ENCODE results near the gene PRKCH.
A peak's percentile ranks its signal among the peaks of the same experiment; 100 is the strongest.

The PRKCH gene

GRCh38 chr14:61321385-61322010 is at the start of gene PRKCH:
PRKCH (plus strand) TSS chr14:61321579; CDS start chr14:61322102, 523 bp downstream.
- H3K4me1 Mint-ChIP-seq (ENCODE audit: low read depth), result peaks cover 26% of the 10 kb centered on the region
- H3K36me3 Mint-ChIP-seq (ENCODE audit: low read depth), result peaks cover 37% of the 10 kb centered on the region
- H3K4me3 Mint-ChIP-seq, result peak within 1 kb of the TSS; percentile 94
- no peaks in the 10 kb centered on the region for H3K27me3 Mint-ChIP-seq (ENCODE audit: low read depth)
- no peaks in the 10 kb centered on the region for H3K9me3 Mint-ChIP-seq
- peak within 1 kb of the TSS; percentile 87 for H3K27ac Mint-ChIP-seq

GRCh38 chr14:61277232-61277631 is 44.1 kb upstream of the PRKCH start:
- Mint-ChIP-seq H3K4me1 (ENCODE audit: low read depth) (peaks cover 11% of the 10 kb centered on the region), H3K27me3 (ENCODE audit: low read depth) (peaks cover 42% of the 10 kb centered on the region), H3K36me3 (ENCODE audit: low read depth) (no peaks in the 10 kb centered on the region), H3K4me3 (no peak overlapping the region), H3K27ac (no peak overlapping the region), H3K9me3 (no peaks in the 10 kb centered on the region)

GRCh38 chr14:61277784-61278183 is 43.6 kb upstream of the PRKCH start:
- Mint-ChIP-seq H3K4me1 (ENCODE audit: low read depth) (peaks cover 11% of the 10 kb centered on the region), H3K27me3 (ENCODE audit: low read depth) (peaks cover 40% of the 10 kb centered on the region), H3K4me3 (no peak overlapping the region), H3K9me3 (no peaks in the 10 kb centered on the region), H3K27ac (no peak overlapping the region), H3K36me3 (ENCODE audit: low read depth) (no peaks in the 10 kb centered on the region)

- H3K27me3 Mint-ChIP-seq (ENCODE audit: low read depth), result peaks cover 39% of the 10 kb centered on the region
- no peak overlapping the region for H3K4me3 Mint-ChIP-seq
- H3K27ac Mint-ChIP-seq, result no peak overlapping the region
- peaks cover 18% of the 10 kb centered on the region for H3K4me1 Mint-ChIP-seq (ENCODE audit: low read depth)
- H3K9me3 Mint-ChIP-seq, result no peaks in the 10 kb centered on the region
- H3K36me3 Mint-ChIP-seq (ENCODE audit: low read depth), result no peaks in the 10 kb centered on the region
These were observed 42.3 kb upstream of the PRKCH start for GRCh38 chr14:61279082-61279481.

GRCh38 chr14:61280092-61280525 is 41.3 kb upstream of the PRKCH start:
- H3K27ac Mint-ChIP-seq, result peak overlapping the region; percentile 81
- H3K4me1 Mint-ChIP-seq (ENCODE audit: low read depth), result peaks cover 21% of the 10 kb centered on the region

GRCh38 chr14:61280526-61281185 is 40.7 kb upstream of the PRKCH start:
- Mint-ChIP-seq H3K4me3 (peak overlapping the region; percentile 87), H3K36me3 (ENCODE audit: low read depth) (no peaks in the 10 kb centered on the region), H3K27me3 (ENCODE audit: low read depth) (peaks cover 33% of the 10 kb centered on the region), H3K9me3 (no peaks in the 10 kb centered on the region), H3K27ac (peak overlapping the region; percentile 81), H3K4me1 (ENCODE audit: low read depth) (peaks cover 25% of the 10 kb centered on the region)

More at GRCh38 chr14:61280092-61280525, 41.3 kb upstream of the PRKCH start:
- Mint-ChIP-seq H3K27me3 (ENCODE audit: low read depth) (peaks cover 34% of the 10 kb centered on the region), H3K4me3 (peak overlapping the region; percentile 87), H3K36me3 (ENCODE audit: low read depth) (no peaks in the 10 kb centered on the region), H3K9me3 (no peaks in the 10 kb centered on the region)

GRCh38 chr14:61281186-61281947 is 40.0 kb upstream of the PRKCH start, which contains the start of gene TMEM30B:
TMEM30B (minus strand) TSS chr14:61281338; CDS start chr14:61281147, 191 bp downstream.
- Mint-ChIP-seq H3K4me3 (peak within 1 kb of the TSS; percentile 87), H3K27me3 (ENCODE audit: low read depth) (peaks cover 29% of the 10 kb centered on the region), H3K36me3 (ENCODE audit: low read depth) (no peaks in the 10 kb centered on the region), H3K4me1 (ENCODE audit: low read depth) (peaks cover 30% of the 10 kb centered on the region), H3K9me3 (no peaks in the 10 kb centered on the region), H3K27ac (peak within 1 kb of the TSS; percentile 81)

GRCh38 chr14:61281948-61282275 is 39.5 kb upstream of the PRKCH start:
- Mint-ChIP-seq H3K27me3 (ENCODE audit: low read depth) (peaks cover 29% of the 10 kb centered on the region), H3K27ac (no peak overlapping the region), H3K36me3 (ENCODE audit: low read depth) (no peaks in the 10 kb centered on the region), H3K4me3 (peak overlapping the region; percentile 79), H3K4me1 (ENCODE audit: low read depth) (peaks cover 30% of the 10 kb centered on the region), H3K9me3 (no peaks in the 10 kb centered on the region)

- Mint-ChIP-seq H3K9me3 (no peaks in the 10 kb centered on the region), H3K36me3 (ENCODE audit: low read depth) (no peaks in the 10 kb centered on the region), H3K27ac (no peak overlapping the region), H3K27me3 (ENCODE audit: low read depth) (peaks cover 29% of the 10 kb centered on the region), H3K4me3 (no peak overlapping the region), H3K4me1 (ENCODE audit: low read depth) (peaks cover 35% of the 10 kb centered on the region)
These were observed 38.6 kb upstream of the PRKCH start for GRCh38 chr14:61282746-61283145.

- peaks cover 25% of the 10 kb centered on the region for H3K27me3 Mint-ChIP-seq (ENCODE audit: low read depth)
- no peaks in the 10 kb centered on the region for H3K9me3 Mint-ChIP-seq
- H3K36me3 Mint-ChIP-seq (ENCODE audit: low read depth), result no peaks in the 10 kb centered on the region
- H3K4me3 Mint-ChIP-seq, result no peak overlapping the region
- H3K4me1 Mint-ChIP-seq (ENCODE audit: low read depth), result peaks cover 41% of the 10 kb centered on the region
- no peak overlapping the region for H3K27ac Mint-ChIP-seq
These were observed 37.4 kb upstream of the PRKCH start for GRCh38 chr14:61284001-61284400.

- Mint-ChIP-seq H3K9me3 (no peaks in the 10 kb centered on the region), H3K27ac (no peak overlapping the region), H3K4me1 (ENCODE audit: low read depth) (peaks cover 34% of the 10 kb centered on the region), H3K36me3 (ENCODE audit: low read depth) (no peaks in the 10 kb centered on the region), H3K4me3 (no peak overlapping the region), H3K27me3 (ENCODE audit: low read depth) (peaks cover 11% of the 10 kb centered on the region)
These were observed 36.0 kb upstream of the PRKCH start for GRCh38 chr14:61285364-61285763.

GRCh38 chr14:61287196-61287595 is 34.2 kb upstream of the PRKCH start:
- H3K36me3 Mint-ChIP-seq (ENCODE audit: low read depth), result no peaks in the 10 kb centered on the region
- no peaks in the 10 kb centered on the region for H3K9me3 Mint-ChIP-seq
- no peak overlapping the region for H3K4me3 Mint-ChIP-seq
- peaks cover 31% of the 10 kb centered on the region for H3K4me1 Mint-ChIP-seq (ENCODE audit: low read depth)
- peaks cover 11% of the 10 kb centered on the region for H3K27me3 Mint-ChIP-seq (ENCODE audit: low read depth)
- H3K27ac Mint-ChIP-seq, result no peak overlapping the region

GRCh38 chr14:61288228-61288627 is 33.2 kb upstream of the PRKCH start:
- no peaks in the 10 kb centered on the region for H3K36me3 Mint-ChIP-seq (ENCODE audit: low read depth)
- peaks cover 29% of the 10 kb centered on the region for H3K4me1 Mint-ChIP-seq (ENCODE audit: low read depth)
- no peak overlapping the region for H3K4me3 Mint-ChIP-seq
- H3K27ac Mint-ChIP-seq, result no peak overlapping the region
- H3K9me3 Mint-ChIP-seq, result no peaks in the 10 kb centered on the region
- peaks cover 6% of the 10 kb centered on the region for H3K27me3 Mint-ChIP-seq (ENCODE audit: low read depth)

GRCh38 chr14:61288720-61289119 is 32.7 kb upstream of the PRKCH start:
- Mint-ChIP-seq H3K4me3 (no peak overlapping the region), H3K4me1 (ENCODE audit: low read depth) (peaks cover 28% of the 10 kb centered on the region)

GRCh38 chr14:61290701-61291100 is 30.7 kb upstream of the PRKCH start:
- Mint-ChIP-seq H3K9me3 (no peaks in the 10 kb centered on the region), H3K27ac (no peak overlapping the region), H3K36me3 (ENCODE audit: low read depth) (no peaks in the 10 kb centered on the region), H3K4me1 (ENCODE audit: low read depth) (peaks cover 17% of the 10 kb centered on the region), H3K27me3 (ENCODE audit: low read depth) (no peaks in the 10 kb centered on the region), H3K4me3 (no peak overlapping the region)

More at GRCh38 chr14:61288720-61289119, 32.7 kb upstream of the PRKCH start:
- H3K36me3 Mint-ChIP-seq (ENCODE audit: low read depth), result no peaks in the 10 kb centered on the region
- no peaks in the 10 kb centered on the region for H3K9me3 Mint-ChIP-seq
- H3K27ac Mint-ChIP-seq, result no peak overlapping the region
- H3K27me3 Mint-ChIP-seq (ENCODE audit: low read depth), result peaks cover 4% of the 10 kb centered on the region
